HFF-Myc (cell line): ENCODE results near the gene MS4A4A.
"Not testable (repeated sequence)": the region's sequence is repeated elsewhere in the genome, so short reads cannot be mapped to it uniquely, and the experiment has no call there.

Experiments used
- DNase-seq: peaks from one replicate; pipeline ENCODE4 v3.0.0-alpha.2; 2011; ENCODE audit warnings: low read depth; ENCODE audit errors: extremely low read depth
- H3K4me3 ChIP-seq: replicated peaks from 2 replicates; pipeline ENCODE4 v1.5.1; 2011; ENCODE audit warnings: low read depth, mild to moderate bottlenecking, control low read depth, low read length
- CTCF ChIP-seq: IDR thresholded peaks from 2 replicates; pipeline ENCODE4 v1.5.1; 2012; ENCODE audit warnings: mild to moderate bottlenecking, low read depth, low read length, control low read depth; ENCODE audit errors: missing control alignments

The MS4A4A gene

GRCh38 chr11:60301178-60301577 lies 20.7 kb downstream of the MS4A4A start:
- TF ChIP-seq CTCF: no peak
- no peak overlapping the region for H3K4me3 ChIP-seq
- no peak for DNase-seq

DNA sequence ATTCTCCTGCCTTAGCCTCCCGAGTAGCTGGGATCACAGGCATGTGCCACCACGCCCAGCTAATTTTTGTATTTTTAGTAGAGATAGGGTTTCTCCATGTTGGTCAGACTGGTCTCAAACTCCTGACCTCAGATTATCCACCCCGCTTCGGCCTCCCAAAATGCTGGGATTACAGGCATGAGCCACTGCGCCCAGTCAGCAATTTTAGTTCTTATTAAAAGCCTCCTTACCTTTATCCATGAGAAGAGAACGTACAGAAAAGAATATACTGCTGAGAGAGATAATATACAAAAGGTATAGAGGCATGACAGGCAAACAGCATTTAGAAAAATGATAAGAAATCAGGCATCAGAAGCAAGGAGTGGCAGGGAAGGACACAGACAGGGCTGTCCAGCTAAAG lies 21.4 kb downstream of the MS4A4A start:
- not testable (repeated sequence) for H3K4me3 ChIP-seq, DNase-seq

DNA sequence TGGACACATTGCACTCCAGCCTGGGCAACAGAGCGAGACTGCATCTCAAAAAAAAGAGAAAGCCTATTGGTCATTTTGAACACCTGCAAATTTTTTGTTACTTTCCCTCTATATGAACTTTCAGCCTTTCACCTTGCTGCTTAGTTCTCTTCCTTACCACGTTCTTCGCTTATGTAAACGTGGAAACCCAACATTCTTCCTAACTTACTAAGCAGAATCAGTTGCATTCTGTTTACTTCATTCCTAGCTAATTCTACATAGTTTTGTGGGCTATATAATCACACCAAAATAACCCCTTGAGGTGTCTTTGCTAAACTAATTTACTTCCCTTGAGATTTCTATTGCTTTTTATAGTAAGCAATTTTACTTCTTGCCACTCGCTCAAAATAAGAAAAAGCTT lies 23.2 kb downstream of the MS4A4A start:
- TF ChIP-seq CTCF: no peak
- H3K4me3 ChIP-seq: no peak overlapping the region

DNA sequence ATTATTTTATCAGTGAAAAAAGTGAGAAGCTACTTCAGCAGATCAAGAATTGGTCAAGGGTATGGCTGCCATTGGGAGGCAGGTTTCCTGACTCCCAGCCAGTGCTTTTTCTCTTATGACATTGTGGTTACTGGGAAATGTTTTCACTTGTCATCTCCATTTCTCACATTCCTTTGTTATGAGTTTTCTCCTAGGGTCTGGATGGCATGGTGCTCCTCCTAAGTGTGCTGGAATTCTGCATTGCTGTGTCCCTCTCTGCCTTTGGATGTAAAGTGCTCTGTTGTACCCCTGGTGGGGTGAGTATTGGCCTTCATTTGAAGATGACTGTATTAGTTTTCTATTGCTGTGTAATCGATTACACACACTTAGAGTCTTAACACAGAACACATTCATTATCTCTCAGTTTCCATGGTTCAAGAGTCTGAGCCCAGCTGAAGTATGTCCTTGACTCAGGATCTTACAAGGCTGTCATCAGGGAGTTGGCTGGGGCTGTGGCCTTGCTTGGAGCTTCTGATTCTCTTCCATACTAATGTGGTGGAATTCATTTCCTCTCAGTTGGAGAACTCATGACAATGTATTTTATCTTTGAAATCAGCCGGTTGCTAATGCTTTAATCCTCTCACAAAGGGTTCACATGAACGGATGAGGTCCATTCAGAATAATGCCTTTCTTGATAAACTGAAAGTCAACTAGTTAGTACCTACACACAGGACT lies 25.6 kb downstream of the MS4A4A start:
- no peak for TF ChIP-seq CTCF
- DNase-seq: no peak
- no peak overlapping the region for H3K4me3 ChIP-seq

More for the DNA sequence above, 23.2 kb downstream of the MS4A4A start:
- no peak for DNase-seq

DNA sequence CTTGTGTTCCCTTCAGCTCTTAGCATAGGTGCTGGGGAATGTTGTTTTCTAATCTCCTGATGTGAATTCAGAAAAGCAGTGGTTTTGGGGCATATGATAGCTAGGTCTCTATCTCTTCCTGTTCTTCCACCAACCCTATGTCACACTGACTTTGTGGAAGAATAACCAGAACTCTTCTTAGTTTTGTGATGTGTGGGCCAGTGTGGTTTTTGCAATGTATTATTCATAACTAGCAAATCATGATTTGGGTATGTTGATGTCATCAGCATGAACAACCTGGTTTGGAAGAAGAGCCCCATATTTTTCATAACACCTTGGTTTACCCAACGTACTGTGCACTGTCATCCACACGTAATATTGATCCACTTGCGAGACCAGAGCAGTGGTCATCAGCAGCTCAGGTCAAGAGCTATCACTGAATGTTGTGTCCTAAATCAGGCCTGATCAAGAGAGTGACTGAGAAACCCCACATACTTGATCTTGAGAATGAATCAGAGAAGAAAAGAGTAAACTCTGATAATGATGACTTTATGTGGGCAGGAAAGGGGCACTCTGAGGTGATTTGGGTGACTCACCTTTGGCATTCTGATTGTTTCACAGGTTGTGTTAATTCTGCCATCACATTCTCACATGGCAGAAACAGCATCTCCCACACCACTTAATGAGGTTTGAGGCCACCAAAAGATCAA lies 27.2 kb downstream of the MS4A4A start:
- H3K4me3 ChIP-seq: no peak overlapping the region
- no peak for DNase-seq
- no peak for TF ChIP-seq CTCF

DNA sequence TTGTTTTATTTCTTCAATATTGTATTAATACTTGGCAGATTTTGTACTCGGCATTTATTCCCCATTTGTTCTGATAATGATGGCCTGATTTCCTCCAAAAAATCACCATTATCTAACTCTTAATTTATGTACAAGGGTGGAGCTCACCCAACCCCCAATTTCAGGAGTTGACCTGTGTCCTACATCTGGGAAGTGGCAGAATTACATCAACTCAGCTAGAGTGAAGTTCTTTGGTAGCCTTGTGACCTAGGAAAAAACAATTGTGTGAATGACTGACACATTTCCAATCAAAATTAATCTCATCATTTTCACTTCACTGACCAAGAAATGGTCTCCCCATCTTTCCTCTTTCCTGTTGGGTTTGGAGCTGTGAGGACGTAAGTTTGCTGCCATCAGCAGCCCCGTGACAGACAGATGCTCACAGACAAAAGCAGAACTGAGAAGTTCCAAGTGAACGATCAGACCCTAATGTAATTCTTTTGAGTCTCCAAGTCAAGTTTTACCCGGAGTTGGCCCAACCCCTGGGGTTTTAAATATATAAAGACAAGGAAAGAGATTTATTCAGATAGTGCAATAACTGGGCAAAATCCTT lies 30.0 kb downstream of the MS4A4A start:
- H3K4me3 ChIP-seq: no peak overlapping the region
- no peak for DNase-seq
- TF ChIP-seq CTCF: no peak

- no peak overlapping the region for H3K4me3 ChIP-seq
- TF ChIP-seq CTCF: no peak
- DNase-seq: no peak
These were observed 34.3 kb downstream of the MS4A4A start for GRCh38 chr11:60314635-60315321.
